Astrocyte (in vitro differentiated cells and primary cell): ENCODE data around the gene AASS. TPM values are rescaled to one million over a fixed set of nuclear protein-coding genes. Genes with fewer than 3 reads are reported as not detected.

ENCODE experiments used
- DNase-seq: peaks from one replicate; pipeline ENCODE4 v3.0.0-alpha.2; 2010; ENCODE audit warnings: low read depth
- FAIRE-seq: peaks from 2 replicates; lab custom pipeline; 2011; peaks lifted over from hg19 to GRCh38; lab: Jason Lieb, UNC
- H2AFZ ChIP-seq: 2 replicates; pipeline ENCODE4 v1.6.0; 2012; ENCODE audit warnings: low read depth, low read length, inconsistent platforms
- H3K27ac ChIP-seq: 2 replicates; pipeline ENCODE4 v1.5.1; 2011; ENCODE audit warnings: low read depth, low read length, inconsistent platforms
- H3K27me3 ChIP-seq: 2 replicates; pipeline ENCODE4 v1.6.0; 2011; ENCODE audit warnings: low read length, inconsistent platforms; ENCODE audit not compliant: insufficient read depth
- H3K36me3 ChIP-seq: 2 replicates; pipeline ENCODE4 v1.5.1; 2011; ENCODE audit warnings: low read length, inconsistent platforms; ENCODE audit not compliant: insufficient read depth
- H3K4me1 ChIP-seq: 2 replicates; pipeline ENCODE4 v1.5.1; 2011; ENCODE audit warnings: low read length, inconsistent platforms; ENCODE audit not compliant: insufficient read depth
- H3K4me2 ChIP-seq: 2 replicates; pipeline ENCODE4 v1.6.0; 2012; ENCODE audit warnings: low read length, inconsistent platforms
- H3K4me3 ChIP-seq: 2 replicates; pipeline ENCODE4 v1.5.1; 2011; ENCODE audit warnings: low read depth, mild to moderate bottlenecking, low read length, inconsistent platforms; ENCODE audit not compliant: insufficient read depth
- H3K79me2 ChIP-seq: 2 replicates; pipeline ENCODE4 v1.6.0; 2012; ENCODE audit warnings: mild to moderate bottlenecking, low read length, inconsistent platforms; ENCODE audit not compliant: insufficient read depth
- H3K9ac ChIP-seq: 2 replicates; pipeline ENCODE4 v1.6.0; 2012; ENCODE audit warnings: mild to moderate bottlenecking, low read length, inconsistent platforms
- H3K9me3 ChIP-seq: 2 replicates; pipeline ENCODE4 v1.5.1; 2012; ENCODE audit warnings: low read depth, mild to moderate bottlenecking, low read length, inconsistent platforms; ENCODE audit not compliant: insufficient read depth
- H4K20me1 ChIP-seq: 2 replicates; pipeline ENCODE4 v1.6.0; 2012; ENCODE audit warnings: low read length, inconsistent platforms; ENCODE audit not compliant: insufficient read depth
- H3K27ac Mint-ChIP-seq: one replicate; pipeline ENCODE4 v1.8.0; 2021; ENCODE audit warnings: mild to moderate bottlenecking, mixed read lengths; ENCODE audit not compliant: unreplicated experiment
- H3K27me3 Mint-ChIP-seq: one replicate; pipeline ENCODE4 v1.8.0; 2021; ENCODE audit warnings: low read depth, mixed read lengths; ENCODE audit not compliant: unreplicated experiment
- H3K36me3 Mint-ChIP-seq: one replicate; pipeline ENCODE4 v1.8.0; 2021; ENCODE audit warnings: low read depth, mixed read lengths; ENCODE audit not compliant: unreplicated experiment
- H3K4me1 Mint-ChIP-seq: one replicate; pipeline ENCODE4 v1.8.0; 2021; ENCODE audit warnings: low read depth, mixed read lengths; ENCODE audit not compliant: unreplicated experiment
- H3K4me3 Mint-ChIP-seq: one replicate; pipeline ENCODE4 v1.8.0; 2021; ENCODE audit warnings: mild to moderate bottlenecking, moderate library complexity, mixed read lengths; ENCODE audit not compliant: unreplicated experiment
- H3K9me3 Mint-ChIP-seq: one replicate; pipeline ENCODE4 v1.8.0; 2021; ENCODE audit warnings: mild to moderate bottlenecking, mixed read lengths; ENCODE audit not compliant: unreplicated experiment
- CTCF ChIP-seq: IDR thresholded peaks from 2 replicates; pipeline ENCODE4 v1.5.1; 2011; ENCODE audit warnings: low read depth, mild to moderate bottlenecking, inconsistent platforms, low read length, moderate library complexity; ENCODE audit not compliant: insufficient read depth
- EZH2 ChIP-seq: IDR thresholded peaks from 2 replicates; pipeline ENCODE4 v1.6.1; 2012; ENCODE audit warnings: mild to moderate bottlenecking, low read length, inconsistent platforms; ENCODE audit not compliant: insufficient read depth
- total RNA-seq: library from RNA; stranded (reverse); gene quantifications from 2 replicates; pipeline ENCODE4 v1.2.1, GENCODE V29; 2021

The AASS gene
- total RNA-seq, 1 donor from 2014 or later, result 15.6 TPM

- no peak overlapping the region for H3K4me3 ChIP-seq
- no peak overlapping the region for H3K4me2 ChIP-seq
- no peaks in the 10 kb centered on the region for H3K4me1 ChIP-seq
- H3K27ac ChIP-seq, result no peak overlapping the region
- H3K27me3 ChIP-seq, result no peaks in the 10 kb centered on the region
- H4K20me1 ChIP-seq, result no peaks in the 10 kb centered on the region
- no peak overlapping the region for H2AFZ ChIP-seq
- H3K9ac ChIP-seq, result no peak overlapping the region
- TF ChIP-seq CTCF, result no peak
- no peak for TF ChIP-seq EZH2
- Mint-ChIP-seq H3K9me3 (no peaks in the 10 kb centered on the region), H3K27me3 (no peaks in the 10 kb centered on the region), H3K27ac (no peak overlapping the region), H3K4me3 (no peak overlapping the region), H3K36me3 (peaks cover 5% of the 10 kb centered on the region), H3K4me1 (peaks cover 5% of the 10 kb centered on the region)
- no peaks in the 10 kb centered on the region for H3K9me3 ChIP-seq
- FAIRE-seq (no peak), DNase-seq (no peak)
- H3K36me3 ChIP-seq, result no peaks in the 10 kb centered on the region
- no peaks in the 10 kb centered on the region for H3K79me2 ChIP-seq
Measured at GRCh38 chr7:122070062-122070461, 74.0 kb downstream of the AASS start.

GRCh38 chr7:122068999-122069398, 75.0 kb downstream of the AASS start:
- no peaks in the 10 kb centered on the region for H3K27me3 ChIP-seq

More at GRCh38 chr7:122068999-122069398, 75.0 kb downstream of the AASS start:
- Mint-ChIP-seq H3K27me3 (no peaks in the 10 kb centered on the region), H3K36me3 (no peaks in the 10 kb centered on the region), H3K27ac (no peak overlapping the region), H3K9me3 (no peaks in the 10 kb centered on the region), H3K4me1 (peaks cover 9% of the 10 kb centered on the region), H3K4me3 (no peak overlapping the region)
- DNase-seq, result no peak
- no peak overlapping the region for H3K9ac ChIP-seq
- H3K27ac ChIP-seq, result no peak overlapping the region
- no peak overlapping the region for H3K4me2 ChIP-seq
- H3K79me2 ChIP-seq, result no peaks in the 10 kb centered on the region
- H3K36me3 ChIP-seq, result no peaks in the 10 kb centered on the region
- no peaks in the 10 kb centered on the region for H3K9me3 ChIP-seq
- no peak overlapping the region for H2AFZ ChIP-seq
- H4K20me1 ChIP-seq, result no peaks in the 10 kb centered on the region
- TF ChIP-seq EZH2, result no peak
- TF ChIP-seq CTCF, result no peak
- no peak overlapping the region for H3K4me3 ChIP-seq
- no peak for FAIRE-seq
- H3K4me1 ChIP-seq, result no peaks in the 10 kb centered on the region
